Measurements from ENCODE around the gene CYS1. TPM values are rescaled to one million over a fixed set of nuclear protein-coding genes. Genes with fewer than 3 reads are reported as not detected.
"Not testable (repeated sequence)": the region's sequence is repeated elsewhere in the genome, so short reads cannot be mapped to it uniquely, and the experiment has no call there.

The CYS1 gene
- total RNA-seq, 1 donor from 2014 or later, result 7.3 TPM

DNA sequence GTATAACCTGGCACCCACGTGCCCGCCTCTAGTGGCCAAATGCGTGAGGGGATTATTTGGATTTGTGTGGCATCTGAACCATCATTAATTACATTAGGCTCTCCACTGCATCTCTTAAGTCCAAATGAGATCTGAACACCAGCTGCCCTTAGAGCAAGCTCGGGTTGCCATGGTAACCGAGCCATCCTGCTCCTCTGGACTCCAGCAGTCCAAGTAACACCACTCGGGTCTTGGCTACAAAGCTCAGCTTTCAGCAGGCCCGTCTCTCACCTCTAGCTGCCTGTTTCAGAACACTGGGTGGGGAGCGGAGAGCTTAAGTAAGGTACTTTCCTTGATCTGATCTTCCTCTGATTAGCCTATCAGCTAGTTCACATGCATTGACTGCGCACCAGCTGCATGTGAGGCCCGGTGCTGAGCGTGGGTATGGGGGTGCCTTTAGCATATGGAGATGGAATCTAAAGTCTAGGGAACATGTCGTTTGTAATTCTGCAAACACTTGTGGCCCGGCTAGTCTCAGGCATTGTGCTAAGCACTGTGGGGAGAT lies 14.1 kb upstream of the CYS1 start:
- H3K4me3 Mint-ChIP-seq (ENCODE audit: unreplicated experiment), result no peak overlapping the region
- H3K4me1 Mint-ChIP-seq (ENCODE audit: unreplicated experiment), result peaks cover 5% of the 10 kb centered on the region
- no peaks in the 10 kb centered on the region for H3K9me3 Mint-ChIP-seq (ENCODE audit: unreplicated experiment)
- DNase-seq (ENCODE audit: low spot score), result no peak
- H3K36me3 Mint-ChIP-seq (ENCODE audit: low read depth, unreplicated experiment), result no peaks in the 10 kb centered on the region
- no peaks in the 10 kb centered on the region for H3K27me3 Mint-ChIP-seq (ENCODE audit: unreplicated experiment)
- no peak overlapping the region for H3K27ac Mint-ChIP-seq (ENCODE audit: unreplicated experiment)
- TF ChIP-seq, protein P1, sequence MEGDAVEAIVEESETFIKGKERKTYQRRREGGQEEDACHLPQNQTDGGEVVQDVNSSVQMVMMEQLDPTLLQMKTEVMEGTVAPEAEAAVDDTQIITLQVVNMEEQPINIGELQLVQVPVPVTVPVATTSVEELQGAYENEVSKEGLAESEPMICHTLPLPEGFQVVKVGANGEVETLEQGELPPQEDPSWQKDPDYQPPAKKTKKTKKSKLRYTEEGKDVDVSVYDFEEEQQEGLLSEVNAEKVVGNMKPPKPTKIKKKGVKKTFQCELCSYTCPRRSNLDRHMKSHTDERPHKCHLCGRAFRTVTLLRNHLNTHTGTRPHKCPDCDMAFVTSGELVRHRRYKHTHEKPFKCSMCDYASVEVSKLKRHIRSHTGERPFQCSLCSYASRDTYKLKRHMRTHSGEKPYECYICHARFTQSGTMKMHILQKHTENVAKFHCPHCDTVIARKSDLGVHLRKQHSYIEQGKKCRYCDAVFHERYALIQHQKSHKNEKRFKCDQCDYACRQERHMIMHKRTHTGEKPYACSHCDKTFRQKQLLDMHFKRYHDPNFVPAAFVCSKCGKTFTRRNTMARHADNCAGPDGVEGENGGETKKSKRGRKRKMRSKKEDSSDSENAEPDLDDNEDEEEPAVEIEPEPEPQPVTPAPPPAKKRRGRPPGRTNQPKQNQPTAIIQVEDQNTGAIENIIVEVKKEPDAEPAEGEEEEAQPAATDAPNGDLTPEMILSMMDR (IDR thresholded peaks at IDR 0.05; ENCODE audit: unreplicated experiment), result no peak

DNA sequence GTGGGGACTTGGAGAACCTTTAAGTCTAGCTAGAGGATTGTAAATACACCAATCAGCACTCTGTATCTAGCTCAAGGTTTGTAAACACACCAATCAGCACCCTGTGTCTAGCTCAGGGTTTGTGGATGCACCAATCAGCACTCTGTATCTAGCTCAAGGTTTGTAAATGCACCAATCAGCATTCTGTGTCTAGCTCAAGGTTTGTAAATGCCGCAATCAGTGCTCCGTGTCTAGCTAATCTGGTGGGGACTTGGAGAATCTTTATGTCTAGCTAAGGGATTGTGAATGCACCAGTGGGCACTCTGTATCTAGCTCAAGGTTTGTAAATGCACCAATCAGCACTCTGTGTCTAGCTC lies 11.7 kb upstream of the CYS1 start:
- H3K4me3 Mint-ChIP-seq (ENCODE audit: unreplicated experiment), result peak overlapping the region; percentile 15
- not testable (repeated sequence) for H3K36me3 Mint-ChIP-seq (ENCODE audit: low read depth, unreplicated experiment); H3K27me3 Mint-ChIP-seq (ENCODE audit: unreplicated experiment); H3K27ac Mint-ChIP-seq (ENCODE audit: unreplicated experiment); H3K9me3 Mint-ChIP-seq (ENCODE audit: unreplicated experiment); H3K4me1 Mint-ChIP-seq (ENCODE audit: unreplicated experiment); DNase-seq (ENCODE audit: low spot score)

DNA sequence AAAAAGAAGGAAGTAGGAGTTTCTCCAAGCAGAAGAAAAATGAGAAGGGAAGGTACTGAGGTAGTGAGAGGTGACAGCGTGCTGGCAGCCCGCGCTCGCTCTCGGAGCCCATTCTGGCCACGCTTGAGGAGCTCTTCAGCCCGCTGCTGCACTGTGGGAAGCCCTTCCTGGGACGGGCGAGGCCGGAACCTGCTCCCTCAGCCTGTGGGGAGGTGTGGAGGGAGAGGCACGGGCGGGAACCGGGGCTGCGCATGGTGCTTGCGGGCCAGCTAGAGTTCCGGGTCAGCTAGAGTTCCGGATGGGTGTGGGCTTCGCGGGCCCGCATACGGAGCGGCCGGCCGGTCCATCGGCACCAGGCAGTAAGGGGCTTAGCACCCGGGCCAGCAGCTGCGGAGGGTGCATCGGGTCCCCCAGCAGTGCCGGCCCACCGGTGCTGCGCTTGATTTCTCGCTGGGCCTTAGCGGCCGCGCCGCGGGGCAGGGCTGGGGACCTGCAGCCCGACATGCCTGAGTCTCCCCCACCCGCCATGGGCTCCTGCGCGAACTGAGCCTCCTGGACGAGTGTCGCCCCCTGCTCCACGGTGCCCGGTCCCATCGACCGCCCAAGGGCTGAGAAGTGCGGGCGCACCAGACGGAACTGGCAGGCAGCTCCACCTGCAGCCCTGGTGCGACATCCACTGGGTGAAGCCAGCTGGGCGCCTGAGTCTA lies 11.1 kb upstream of the CYS1 start:
- TF ChIP-seq, protein P1 (IDR thresholded peaks at IDR 0.05; ENCODE audit: unreplicated experiment), result no peak
- Mint-ChIP-seq H3K4me3 (ENCODE audit: unreplicated experiment) (no peak overlapping the region), H3K27ac (ENCODE audit: unreplicated experiment) (no peak overlapping the region), H3K36me3 (ENCODE audit: low read depth, unreplicated experiment) (no peaks in the 10 kb centered on the region), H3K4me1 (ENCODE audit: unreplicated experiment) (peaks cover 5% of the 10 kb centered on the region), H3K27me3 (ENCODE audit: unreplicated experiment) (peaks cover 6% of the 10 kb centered on the region), H3K9me3 (ENCODE audit: unreplicated experiment) (no peaks in the 10 kb centered on the region)
- DNase-seq (ENCODE audit: low spot score), result no peak

DNA sequence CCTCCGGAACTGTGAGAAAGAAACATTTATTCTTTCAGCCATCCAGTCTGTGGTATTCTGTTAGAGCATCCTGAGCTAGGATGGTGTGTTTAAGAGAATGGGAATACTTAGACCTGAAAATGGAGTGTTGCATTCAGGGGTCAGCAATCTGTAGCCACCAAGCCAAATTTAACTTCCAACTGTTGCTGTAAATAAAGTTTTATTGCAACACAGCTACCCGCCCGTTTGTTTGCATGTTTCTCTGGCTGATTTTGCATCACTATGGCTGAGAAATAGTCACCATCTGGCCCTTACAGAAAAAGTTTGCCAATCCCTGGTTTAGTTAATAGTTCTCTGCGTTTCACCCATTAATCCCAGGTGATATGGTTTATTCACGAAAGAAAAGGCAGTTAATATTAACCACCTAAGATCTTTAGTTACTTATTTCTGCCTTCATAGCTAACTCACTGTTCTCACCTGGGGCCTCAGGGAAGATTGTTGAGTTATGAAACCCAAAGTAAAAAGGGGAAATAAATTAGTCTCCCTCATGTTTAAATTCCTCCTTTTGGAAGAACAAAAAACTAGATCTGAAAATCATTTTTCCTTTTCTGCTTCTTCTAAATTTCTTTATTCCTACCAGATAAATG lies 9.5 kb upstream of the CYS1 start:
- Mint-ChIP-seq H3K36me3 (ENCODE audit: low read depth, unreplicated experiment) (no peaks in the 10 kb centered on the region), H3K4me1 (ENCODE audit: unreplicated experiment) (no peaks in the 10 kb centered on the region), H3K4me3 (ENCODE audit: unreplicated experiment) (no peak overlapping the region), H3K27ac (ENCODE audit: unreplicated experiment) (no peak overlapping the region), H3K9me3 (ENCODE audit: unreplicated experiment) (no peaks in the 10 kb centered on the region), H3K27me3 (ENCODE audit: unreplicated experiment) (peaks cover 6% of the 10 kb centered on the region)
- TF ChIP-seq, protein P1 (IDR thresholded peaks at IDR 0.05; ENCODE audit: unreplicated experiment), result no peak
- DNase-seq (ENCODE audit: low spot score), result no peak

GRCh38 chr2:10087360-10087759 lies 7.1 kb upstream of the CYS1 start:
- TF ChIP-seq, protein P1 (IDR thresholded peaks at IDR 0.05; ENCODE audit: unreplicated experiment), result no peak
- no peak for DNase-seq (ENCODE audit: low spot score)
- Mint-ChIP-seq H3K9me3 (ENCODE audit: unreplicated experiment) (no peaks in the 10 kb centered on the region), H3K27ac (ENCODE audit: unreplicated experiment) (no peak overlapping the region), H3K36me3 (ENCODE audit: low read depth, unreplicated experiment) (no peaks in the 10 kb centered on the region), H3K4me1 (ENCODE audit: unreplicated experiment) (no peaks in the 10 kb centered on the region), H3K27me3 (ENCODE audit: unreplicated experiment) (peaks cover 8% of the 10 kb centered on the region), H3K4me3 (ENCODE audit: unreplicated experiment) (no peak overlapping the region)

Measured in endothelial cell (in vitro differentiated cells).